Activated naive CD4-positive, alpha-beta T cell treated with anti-CD3 and anti-CD28 coated beads, Interleukin-2, amount 50 U/mL, for 24 hours (primary cell): ENCODE data around the gene RIPPLY1.

Experiments used
- H3K27ac Mint-ChIP-seq: one replicate; pipeline ENCODE4 v1.8.0; 2021; ENCODE audit warnings: mild to moderate bottlenecking, mixed read lengths
- H3K27me3 Mint-ChIP-seq: one replicate; pipeline ENCODE4 v1.8.0; 2021; ENCODE audit warnings: mixed read lengths
- H3K36me3 Mint-ChIP-seq: one replicate; pipeline ENCODE4 v1.8.0; 2021; ENCODE audit warnings: mixed read lengths
- H3K4me1 Mint-ChIP-seq: one replicate; pipeline ENCODE4 v1.8.0; 2021; ENCODE audit warnings: mixed read lengths
- H3K4me3 Mint-ChIP-seq: one replicate; pipeline ENCODE4 v1.8.0; 2021; ENCODE audit warnings: mild to moderate bottlenecking, mixed read lengths
- H3K9me3 Mint-ChIP-seq: one replicate; pipeline ENCODE4 v1.8.0; 2021; ENCODE audit warnings: mixed read lengths

Gene RIPPLY1

DNA sequence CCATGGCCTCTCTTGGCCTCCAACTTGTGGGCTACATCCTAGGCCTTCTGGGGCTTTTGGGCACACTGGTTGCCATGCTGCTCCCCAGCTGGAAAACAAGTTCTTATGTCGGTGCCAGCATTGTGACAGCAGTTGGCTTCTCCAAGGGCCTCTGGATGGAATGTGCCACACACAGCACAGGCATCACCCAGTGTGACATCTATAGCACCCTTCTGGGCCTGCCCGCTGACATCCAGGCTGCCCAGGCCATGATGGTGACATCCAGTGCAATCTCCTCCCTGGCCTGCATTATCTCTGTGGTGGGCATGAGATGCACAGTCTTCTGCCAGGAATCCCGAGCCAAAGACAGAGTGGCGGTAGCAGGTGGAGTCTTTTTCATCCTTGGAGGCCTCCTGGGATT, 25.1 kb upstream of the RIPPLY1 start:
- Mint-ChIP-seq H3K27ac (no peak overlapping the region), H3K27me3 (no peaks in the 10 kb centered on the region), H3K36me3 (no peaks in the 10 kb centered on the region), H3K4me1 (peaks cover 7% of the 10 kb centered on the region), H3K4me3 (no peak overlapping the region), H3K9me3 (no peaks in the 10 kb centered on the region)

GRCh38 chrX:106927700-106928099, 24.6 kb upstream of the RIPPLY1 start:
- no peaks in the 10 kb centered on the region for H3K27me3 Mint-ChIP-seq
- H3K9me3 Mint-ChIP-seq, result no peaks in the 10 kb centered on the region
- no peak overlapping the region for H3K4me3 Mint-ChIP-seq
- peaks cover 2% of the 10 kb centered on the region for H3K4me1 Mint-ChIP-seq
- H3K36me3 Mint-ChIP-seq, result no peaks in the 10 kb centered on the region
- H3K27ac Mint-ChIP-seq, result no peak overlapping the region

DNA sequence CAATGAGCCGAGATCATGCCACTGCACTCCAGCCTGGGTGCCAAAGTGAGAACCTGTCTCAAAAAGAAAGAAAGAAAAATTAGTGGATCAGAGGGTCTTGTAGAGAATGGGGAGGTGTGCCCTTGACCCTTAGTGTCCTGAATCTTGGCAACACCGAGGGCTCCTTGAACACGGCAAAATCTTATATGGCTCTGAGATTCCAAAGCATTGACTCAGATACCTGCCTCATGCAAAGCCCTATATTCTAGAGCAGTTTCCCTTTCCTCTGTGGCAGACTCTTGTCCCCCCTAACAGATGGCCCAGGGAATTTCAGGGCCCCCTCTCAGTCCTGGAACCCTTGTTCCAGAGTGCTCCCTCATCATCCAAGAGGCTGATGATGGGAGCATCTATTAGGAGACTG, 23.9 kb upstream of the RIPPLY1 start:
- Mint-ChIP-seq H3K27me3 (no peaks in the 10 kb centered on the region), H3K4me3 (no peak overlapping the region), H3K36me3 (no peaks in the 10 kb centered on the region), H3K9me3 (no peaks in the 10 kb centered on the region), H3K27ac (no peak overlapping the region), H3K4me1 (no peaks in the 10 kb centered on the region)

- Mint-ChIP-seq H3K36me3 (no peaks in the 10 kb centered on the region), H3K9me3 (no peaks in the 10 kb centered on the region), H3K27ac (no peak overlapping the region), H3K4me1 (peaks cover 19% of the 10 kb centered on the region), H3K27me3 (no peaks in the 10 kb centered on the region), H3K4me3 (no peak overlapping the region)
Measured at GRCh38 chrX:106921637-106922036, 18.5 kb upstream of the RIPPLY1 start.

DNA sequence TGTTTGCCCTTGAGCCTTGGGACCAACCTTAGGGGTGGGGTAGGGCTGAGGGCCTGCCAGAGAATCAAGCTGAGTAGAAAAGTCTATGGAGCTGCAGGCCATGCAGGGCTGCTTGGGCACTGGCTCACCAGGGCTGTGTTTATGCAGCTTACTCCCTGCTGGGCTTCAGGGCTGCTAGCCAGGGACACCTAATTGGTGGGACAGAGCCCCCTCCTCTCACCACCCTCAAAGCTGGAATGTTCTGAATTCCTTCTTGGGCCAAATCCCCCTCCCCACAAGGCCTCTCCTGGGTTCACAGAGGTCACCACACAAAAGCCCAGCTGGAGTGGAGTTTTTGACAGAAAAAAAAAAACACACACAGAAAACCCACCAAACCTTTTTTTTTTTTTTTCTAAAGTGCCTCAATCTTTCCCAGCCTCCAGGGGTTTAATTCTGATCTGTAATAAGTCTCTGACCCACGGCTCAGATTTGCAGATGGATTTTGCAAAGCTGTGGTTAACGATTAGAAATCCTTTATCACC, 16.9 kb upstream of the RIPPLY1 start, which contains the start of gene CLDN2:
TSS of gene CLDN2 (plus strand) at position 471 of the 521 bp plus-strand sequence. CDS start 7,827 bp downstream, outside the sequence.
- Mint-ChIP-seq H3K4me1 (peaks cover 24% of the 10 kb centered on the region), H3K36me3 (no peaks in the 10 kb centered on the region), H3K27ac (no peak within 1 kb of the TSS), H3K9me3 (no peaks in the 10 kb centered on the region), H3K27me3 (no peaks in the 10 kb centered on the region), H3K4me3 (no peak within 1 kb of the TSS)

DNA sequence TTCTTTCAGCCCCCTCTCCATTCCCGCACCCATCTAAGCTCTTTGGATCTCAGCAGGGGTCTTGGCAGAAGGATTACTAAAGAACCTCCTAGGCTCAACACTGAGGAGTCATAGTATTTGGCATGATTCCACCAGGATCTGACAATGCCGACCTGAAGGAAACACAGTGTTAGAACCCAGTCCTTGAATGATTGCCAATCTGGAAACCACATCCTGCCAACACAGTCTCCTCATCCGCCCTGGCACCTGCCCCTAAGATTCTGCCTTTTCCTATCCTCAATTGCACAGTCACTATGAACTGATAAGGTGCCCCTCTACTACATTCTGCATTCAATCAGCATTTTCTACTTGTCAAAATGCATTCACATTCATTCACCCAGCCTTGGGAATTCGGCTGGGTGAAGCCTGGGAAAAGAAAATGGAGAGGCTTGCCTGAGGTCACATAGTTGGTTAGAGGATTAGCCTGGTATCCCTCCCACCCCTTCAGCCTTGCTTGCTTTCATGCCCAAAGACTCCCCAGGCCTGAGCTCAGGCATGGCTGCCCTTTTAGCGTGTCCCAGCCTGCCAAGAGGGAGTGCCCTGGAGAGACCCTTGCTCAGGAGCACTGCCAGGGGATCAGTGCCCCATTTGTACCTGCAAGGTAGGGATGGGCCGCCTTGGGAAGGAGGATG, 14.8 kb upstream of the RIPPLY1 start:
- no peak overlapping the region for H3K27ac Mint-ChIP-seq
- H3K4me3 Mint-ChIP-seq, result peak overlapping the region; percentile 9
- H3K4me1 Mint-ChIP-seq, result peaks cover 24% of the 10 kb centered on the region
- H3K27me3 Mint-ChIP-seq, result no peaks in the 10 kb centered on the region
- no peaks in the 10 kb centered on the region for H3K36me3 Mint-ChIP-seq
- no peaks in the 10 kb centered on the region for H3K9me3 Mint-ChIP-seq

DNA sequence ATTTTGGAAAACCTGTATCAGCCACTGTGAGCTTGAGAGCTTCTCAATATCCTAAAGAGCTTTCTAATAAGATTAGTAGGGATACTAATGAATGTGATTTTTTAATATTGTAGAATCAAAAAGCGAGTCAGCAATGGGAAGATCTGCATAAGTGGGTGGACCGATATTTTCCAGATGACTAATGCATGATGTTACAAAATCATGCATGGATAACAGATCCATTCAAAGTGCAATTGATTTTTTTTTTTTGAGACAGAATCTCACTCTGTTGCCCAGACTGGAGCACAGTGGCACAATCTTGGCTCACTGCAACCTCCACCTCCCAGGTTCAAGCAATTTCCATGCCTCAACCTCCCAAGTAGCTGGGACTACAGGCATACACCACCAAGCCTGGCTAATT, 9.7 kb upstream of the RIPPLY1 start:
- H3K4me3 Mint-ChIP-seq, result no peak overlapping the region
- no peaks in the 10 kb centered on the region for H3K27me3 Mint-ChIP-seq
- no peaks in the 10 kb centered on the region for H3K9me3 Mint-ChIP-seq
- H3K27ac Mint-ChIP-seq, result no peak overlapping the region
- peaks cover 17% of the 10 kb centered on the region for H3K4me1 Mint-ChIP-seq
- H3K36me3 Mint-ChIP-seq, result no peaks in the 10 kb centered on the region

- H3K36me3 Mint-ChIP-seq, result no peaks in the 10 kb centered on the region
- no peaks in the 10 kb centered on the region for H3K4me1 Mint-ChIP-seq
- no peak overlapping the region for H3K27ac Mint-ChIP-seq
- no peaks in the 10 kb centered on the region for H3K27me3 Mint-ChIP-seq
- H3K4me3 Mint-ChIP-seq, result no peak overlapping the region
- H3K9me3 Mint-ChIP-seq, result no peaks in the 10 kb centered on the region
Measured at GRCh38 chrX:106906361-106906760, 3.2 kb upstream of the RIPPLY1 start.

- Mint-ChIP-seq H3K4me1 (no peaks in the 10 kb centered on the region), H3K36me3 (no peaks in the 10 kb centered on the region), H3K4me3 (no peak overlapping the region), H3K27ac (no peak overlapping the region), H3K9me3 (no peaks in the 10 kb centered on the region), H3K27me3 (no peaks in the 10 kb centered on the region)
Measured at GRCh38 chrX:106905064-106905708, 2.0 kb upstream of the RIPPLY1 start.

DNA sequence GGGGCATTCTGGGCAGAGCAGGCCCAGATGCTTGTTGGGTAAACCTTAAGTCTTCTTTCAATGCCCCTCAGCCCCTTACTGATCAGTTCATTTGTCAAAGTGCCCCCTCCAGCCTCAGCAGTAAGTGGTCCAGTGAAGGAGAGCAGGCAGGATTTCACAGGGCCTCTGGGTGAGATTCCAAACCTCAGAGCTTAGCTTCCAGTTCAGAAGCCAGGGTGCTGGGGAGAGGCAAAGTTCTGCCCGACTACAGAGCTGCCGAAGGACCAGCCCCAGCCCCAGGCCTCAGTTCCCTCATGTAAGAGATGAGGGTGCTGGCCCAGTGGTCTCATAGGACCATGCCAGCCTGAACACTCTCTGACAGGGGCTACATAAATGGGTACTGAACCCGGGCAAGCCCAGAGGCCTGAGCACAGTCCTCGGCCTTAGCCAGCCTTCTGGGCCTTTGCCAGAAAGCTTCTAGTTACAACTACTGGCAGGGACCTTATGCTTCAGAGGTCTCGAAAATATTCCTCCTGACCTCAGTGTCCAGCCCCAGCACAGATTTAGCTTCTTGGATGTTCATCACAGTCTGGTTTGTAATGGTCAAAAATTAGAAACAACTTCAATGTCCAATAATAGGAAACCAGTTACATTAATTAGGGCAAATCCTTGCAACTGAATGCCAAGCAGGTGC, 851 bp upstream of the RIPPLY1 start:
- no peak overlapping the region for H3K27ac Mint-ChIP-seq
- H3K36me3 Mint-ChIP-seq, result no peaks in the 10 kb centered on the region
- no peak overlapping the region for H3K4me3 Mint-ChIP-seq
- no peaks in the 10 kb centered on the region for H3K9me3 Mint-ChIP-seq
- H3K4me1 Mint-ChIP-seq, result no peaks in the 10 kb centered on the region
- H3K27me3 Mint-ChIP-seq, result no peaks in the 10 kb centered on the region

GRCh38 chrX:106902684-106903083, 457 bp downstream of the RIPPLY1 start:
- Mint-ChIP-seq H3K36me3 (no peaks in the 10 kb centered on the region), H3K4me3 (no peak overlapping the region), H3K27ac (no peak overlapping the region), H3K9me3 (no peaks in the 10 kb centered on the region), H3K4me1 (no peaks in the 10 kb centered on the region), H3K27me3 (no peaks in the 10 kb centered on the region)

- Mint-ChIP-seq H3K36me3 (no peaks in the 10 kb centered on the region), H3K27me3 (no peaks in the 10 kb centered on the region), H3K4me3 (no peak overlapping the region), H3K9me3 (no peaks in the 10 kb centered on the region), H3K4me1 (no peaks in the 10 kb centered on the region), H3K27ac (no peak overlapping the region)
Measured at GRCh38 chrX:106901781-106902219, 1.3 kb downstream of the RIPPLY1 start.

GRCh38 chrX:106901341-106901740, 1.8 kb downstream of the RIPPLY1 start:
- Mint-ChIP-seq H3K27ac (no peak overlapping the region), H3K27me3 (no peaks in the 10 kb centered on the region), H3K9me3 (no peaks in the 10 kb centered on the region), H3K36me3 (no peaks in the 10 kb centered on the region), H3K4me1 (no peaks in the 10 kb centered on the region), H3K4me3 (no peak overlapping the region)

DNA sequence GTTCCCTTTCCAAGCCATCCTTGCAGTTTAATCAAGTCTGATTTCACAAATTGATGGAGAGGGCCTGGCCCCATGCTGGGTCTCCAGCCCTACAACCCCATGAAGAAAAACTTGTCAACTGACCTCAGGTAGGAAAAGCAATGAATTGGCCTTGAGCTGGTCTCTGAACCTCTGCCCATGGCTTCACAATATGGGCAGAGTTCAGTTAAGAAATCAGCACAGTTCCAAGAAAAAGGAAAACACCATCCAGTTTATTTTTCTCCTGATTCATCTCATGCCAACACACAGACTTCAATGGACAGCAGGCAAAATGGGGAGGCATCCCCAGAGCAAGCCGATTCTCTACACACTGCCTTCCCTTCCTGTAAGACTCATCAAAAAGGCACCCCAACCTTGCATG, 3.3 kb downstream of the RIPPLY1 start:
- H3K36me3 Mint-ChIP-seq, result no peaks in the 10 kb centered on the region
- H3K27ac Mint-ChIP-seq, result no peak overlapping the region
- H3K27me3 Mint-ChIP-seq, result no peaks in the 10 kb centered on the region
- no peaks in the 10 kb centered on the region for H3K9me3 Mint-ChIP-seq
- H3K4me3 Mint-ChIP-seq, result no peak overlapping the region
- H3K4me1 Mint-ChIP-seq, result no peaks in the 10 kb centered on the region

DNA sequence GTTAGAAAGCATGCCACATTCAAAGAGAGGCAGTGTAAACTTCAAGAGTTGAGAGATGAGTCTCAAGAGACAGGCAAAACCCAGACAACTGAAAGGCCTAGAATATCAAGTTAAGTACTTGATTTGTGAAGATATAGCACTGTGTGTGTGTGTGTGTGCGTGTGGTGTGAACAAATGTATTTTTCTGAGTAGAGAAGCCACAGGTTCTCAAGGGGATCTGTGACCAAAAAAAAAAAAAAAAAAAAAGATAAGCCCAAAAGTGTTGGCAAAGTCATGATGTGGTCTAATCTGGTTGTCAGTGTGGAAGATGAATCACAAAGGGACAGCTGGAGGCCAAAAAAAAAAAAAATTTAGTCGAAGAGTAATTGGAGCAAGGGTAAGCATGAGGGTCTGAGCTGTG, 3.9 kb downstream of the RIPPLY1 start:
- Mint-ChIP-seq H3K27ac (no peak overlapping the region), H3K36me3 (no peaks in the 10 kb centered on the region), H3K4me1 (no peaks in the 10 kb centered on the region), H3K9me3 (no peaks in the 10 kb centered on the region), H3K4me3 (no peak overlapping the region), H3K27me3 (no peaks in the 10 kb centered on the region)

DNA sequence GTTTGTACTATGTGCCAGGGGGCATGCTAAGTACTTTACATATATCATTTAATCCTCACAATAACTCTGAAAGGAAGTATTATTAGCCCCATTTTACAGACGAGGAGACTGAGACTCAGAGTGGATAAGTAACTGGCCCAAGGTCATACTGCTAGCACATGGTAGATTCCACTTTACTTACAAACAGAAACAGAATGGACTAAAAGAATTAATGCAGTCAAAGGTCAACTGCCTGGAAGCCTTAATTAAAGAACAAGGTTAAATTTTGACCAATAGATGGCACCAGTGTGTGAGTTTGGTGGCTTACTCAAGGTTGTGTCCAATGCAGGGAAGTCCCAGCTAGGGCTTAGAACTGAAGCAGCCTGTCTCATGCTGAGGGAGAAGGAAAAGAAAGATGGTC, 4.7 kb downstream of the RIPPLY1 start:
- Mint-ChIP-seq H3K36me3 (no peaks in the 10 kb centered on the region), H3K4me1 (no peaks in the 10 kb centered on the region), H3K4me3 (no peak overlapping the region), H3K27ac (no peak overlapping the region), H3K9me3 (no peaks in the 10 kb centered on the region), H3K27me3 (no peaks in the 10 kb centered on the region)
